HEK293T (cell line): Measurements from ENCODE around the gene LYSMD3.
A peak's percentile ranks its signal among the peaks of the same experiment; 100 is the strongest.

Source experiments
- CTCF ChIA-PET: fragments of 350-600 bp; formaldehyde crosslinking; extraction: SDS; loops from one replicate; lab custom pipeline; 2021; ENCODE audit warnings: antibody characterized with exemption, inconsistent platforms; lab: Yijun Ruan, JAX
- POLR2A ChIA-PET: fragments of 350-600 bp; formaldehyde crosslinking; extraction: SDS; loops from one replicate; lab custom pipeline; 2020; ENCODE audit warnings: antibody characterized with exemption, inconsistent platforms; lab: Yijun Ruan, JAX
- DNase-seq: peaks from one replicate; pipeline ENCODE4 v3.0.0; 2012; ENCODE audit warnings: mixed read lengths; ENCODE audit errors: extremely low spot score
- ARNT ChIP-seq: fragments of 450-650 bp; IDR thresholded peaks from 2 replicates; pipeline ENCODE4 v1.6.1; 2017; ENCODE audit warnings: mild to moderate bottlenecking
- BHLHE40 ChIP-seq: fragments of 450-650 bp; IDR thresholded peaks from 2 replicates; pipeline ENCODE4 v1.6.1; 2016; ENCODE audit warnings: mild to moderate bottlenecking, moderate library complexity, borderline replicate concordance
- CTBP1 ChIP-seq: fragments of 450-650 bp; IDR thresholded peaks from 2 replicates; pipeline ENCODE4 v1.6.1; 2016; ENCODE audit warnings: borderline replicate concordance
- ELF4 ChIP-seq: fragments of 450-650 bp; IDR thresholded peaks from 2 replicates; pipeline ENCODE4 v1.6.1; 2017; ENCODE audit warnings: antibody characterized with exemption
- FOXA1 ChIP-seq: fragments of 450-650 bp; IDR thresholded peaks from 2 replicates; pipeline ENCODE4 v1.6.1; 2016; ENCODE audit warnings: mild to moderate bottlenecking
- FOXM1 ChIP-seq: fragments of 450-650 bp; IDR thresholded peaks from 2 replicates; pipeline ENCODE4 v1.6.1; 2017; ENCODE audit warnings: mild to moderate bottlenecking, borderline replicate concordance
- HDGF ChIP-seq: fragments of 450-650 bp; IDR thresholded peaks from 2 replicates; pipeline ENCODE4 v1.6.1; 2017; ENCODE audit warnings: antibody characterized with exemption, borderline replicate concordance
- L3MBTL2 ChIP-seq: fragments of 450-650 bp; conservative IDR thresholded peaks from 2 replicates; pipeline ENCODE4 v1.6.1; 2016; ENCODE audit warnings: mild to moderate bottlenecking
- LEF1 ChIP-seq: fragments of 450-650 bp; IDR thresholded peaks from 2 replicates; pipeline ENCODE4 v1.6.1; 2017; ENCODE audit warnings: mild to moderate bottlenecking, borderline replicate concordance
- NFRKB ChIP-seq: fragments of 450-650 bp; IDR thresholded peaks from 2 replicates; pipeline ENCODE4 v1.6.1; 2016; ENCODE audit warnings: mild to moderate bottlenecking, moderate library complexity
- PKNOX1 ChIP-seq: fragments of 450-650 bp; IDR thresholded peaks from 2 replicates; pipeline ENCODE4 v1.6.1; 2016
- SP1 ChIP-seq: fragments of 450-650 bp; IDR thresholded peaks from 2 replicates; pipeline ENCODE4 v1.6.1; 2017
- SUZ12 ChIP-seq: fragments of 450-650 bp; IDR thresholded peaks from 2 replicates; pipeline ENCODE4 v1.6.1; 2016; ENCODE audit warnings: mild to moderate bottlenecking
- TARDBP ChIP-seq: fragments of 450-650 bp; IDR thresholded peaks from 2 replicates; pipeline ENCODE4 v1.6.1; 2016
- ZNF384 ChIP-seq: fragments of 450-650 bp; IDR thresholded peaks from 2 replicates; pipeline ENCODE4 v1.6.1; 2016

LYSMD3 gene

GRCh38 chr5:90528601-90529193 is 687 bp downstream of the LYSMD3 start:
- POLR2A ChIA-PET, result interaction anchor here (1.0 to 2.4 kb wide), 5 partner anchors 28 to 118 kb away, joined by 3 to 17 read pairs (median 4); partner anchors contain the start of genes CETN3, MBLAC2 and POLR3G
- CTCF ChIA-PET, result no interaction called here
- TF ChIP-seq CTBP1 (no peak), BHLHE40 (no peak), HDGF (no peak), L3MBTL2 (no peak), PKNOX1 (no peak), ELF4 (no peak)
- DNase-seq, result peak; percentile 13

GRCh38 chr5:90519081-90519480 is 10.3 kb downstream of the LYSMD3 start:
- no peak for TF ChIP-seq HDGF
- no peak for TF ChIP-seq ZNF384
- no peak for TF ChIP-seq FOXA1
- ChIA-PET CTCF (no interaction called here), POLR2A (no interaction called here)
- no peak for DNase-seq

- TF ChIP-seq SUZ12 (no peak), SP1 (no peak), L3MBTL2 (no peak), PKNOX1 (no peak), TARDBP (no peak)
- ChIA-PET CTCF (no interaction called here), POLR2A (no interaction called here)
- DNase-seq, result no peak
Measured at GRCh38 chr5:90518661-90519060, 10.7 kb downstream of the LYSMD3 start.

GRCh38 chr5:90514520-90514919 is 14.9 kb downstream of the LYSMD3 start:
- CTCF ChIA-PET, result no interaction called here

GRCh38 chr5:90510438-90510837 is 18.9 kb downstream of the LYSMD3 start:
- TF ChIP-seq SUZ12, result no peak
- no peak for TF ChIP-seq ARNT
- no peak for TF ChIP-seq LEF1
- TF ChIP-seq HDGF, result no peak
- no peak for TF ChIP-seq PKNOX1
- no peak for TF ChIP-seq NFRKB
- no peak for TF ChIP-seq FOXM1
- TF ChIP-seq FOXA1, result no peak
- no peak for TF ChIP-seq ZNF384
- no peak for TF ChIP-seq CTBP1
- POLR2A ChIA-PET, result interaction anchor here (1.6 kb wide), 1 partner anchor 36 kb away, joined by 4 read pairs; the partner anchor contains the start of genes MBLAC2 and POLR3G
- CTCF ChIA-PET, result no interaction called here
- no peak for DNase-seq

More at GRCh38 chr5:90514520-90514919, 14.9 kb downstream of the LYSMD3 start:
- DNase-seq, result no peak
- TF ChIP-seq PKNOX1, result no peak
- no peak for TF ChIP-seq CTBP1
- POLR2A ChIA-PET, result no interaction called here

GRCh38 chr5:90506221-90506620 is 23.2 kb downstream of the LYSMD3 start:
- ChIA-PET CTCF (no interaction called here), POLR2A (no interaction called here)
- no peak for TF ChIP-seq TARDBP
- no peak for TF ChIP-seq FOXM1
- TF ChIP-seq FOXA1, result no peak
- no peak for TF ChIP-seq ELF4
- no peak for TF ChIP-seq LEF1
- TF ChIP-seq CTBP1, result no peak
- TF ChIP-seq BHLHE40, result no peak
- no peak for TF ChIP-seq PKNOX1
- no peak for TF ChIP-seq ZNF384
- no peak for TF ChIP-seq NFRKB
- no peak for TF ChIP-seq SUZ12
- no peak for TF ChIP-seq ARNT
- DNase-seq, result no peak

GRCh38 chr5:90504743-90505142 is 24.6 kb downstream of the LYSMD3 start:
- POLR2A ChIA-PET, result interaction anchor here (1.7 kb wide), 1 partner anchor 30 kb away, joined by 6 read pairs; the partner anchor contains the start of genes MBLAC2 and POLR3G
- DNase-seq, result no peak
- CTCF ChIA-PET, result no interaction called here
- TF ChIP-seq CTBP1 (no peak), PKNOX1 (0 out of 2 replicates have a peak, but pooled peaks have one; percentile 4), ELF4 (no peak)
